Measurements from ENCODE around the gene BCR. TPM values are rescaled to one million over a fixed set of nuclear protein-coding genes. Genes with fewer than 3 reads are reported as not detected.
A peak's percentile ranks its signal among the peaks of the same experiment; 100 is the strongest.

The BCR gene
- total and polyA plus RNA-seq, 2 of the 13 experiments (the other 11 are each of a cell fraction or from before 2014, with no cell fraction given) = 19.9 to 33.6 TPM

DNA sequence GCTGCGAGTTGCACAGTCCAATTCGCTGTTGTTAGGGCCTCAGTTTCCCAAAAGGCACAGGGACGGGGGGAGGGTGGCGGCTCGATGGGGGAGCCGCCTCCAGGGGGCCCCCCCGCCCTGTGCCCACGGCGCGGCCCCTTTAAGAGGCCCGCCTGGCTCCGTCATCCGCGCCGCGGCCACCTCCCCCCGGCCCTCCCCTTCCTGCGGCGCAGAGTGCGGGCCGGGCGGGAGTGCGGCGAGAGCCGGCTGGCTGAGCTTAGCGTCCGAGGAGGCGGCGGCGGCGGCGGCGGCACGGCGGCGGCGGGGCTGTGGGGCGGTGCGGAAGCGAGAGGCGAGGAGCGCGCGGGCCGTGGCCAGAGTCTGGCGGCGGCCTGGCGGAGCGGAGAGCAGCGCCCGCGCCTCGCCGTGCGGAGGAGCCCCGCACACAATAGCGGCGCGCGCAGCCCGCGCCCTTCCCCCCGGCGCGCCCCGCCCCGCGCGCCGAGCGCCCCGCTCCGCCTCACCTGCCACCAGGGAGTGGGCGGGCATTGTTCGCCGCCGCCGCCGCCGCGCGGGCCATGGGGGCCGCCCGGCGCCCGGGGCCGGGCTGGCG lies at the start of gene BCR (continued):
- TF ChIP-seq, protein P1, sequence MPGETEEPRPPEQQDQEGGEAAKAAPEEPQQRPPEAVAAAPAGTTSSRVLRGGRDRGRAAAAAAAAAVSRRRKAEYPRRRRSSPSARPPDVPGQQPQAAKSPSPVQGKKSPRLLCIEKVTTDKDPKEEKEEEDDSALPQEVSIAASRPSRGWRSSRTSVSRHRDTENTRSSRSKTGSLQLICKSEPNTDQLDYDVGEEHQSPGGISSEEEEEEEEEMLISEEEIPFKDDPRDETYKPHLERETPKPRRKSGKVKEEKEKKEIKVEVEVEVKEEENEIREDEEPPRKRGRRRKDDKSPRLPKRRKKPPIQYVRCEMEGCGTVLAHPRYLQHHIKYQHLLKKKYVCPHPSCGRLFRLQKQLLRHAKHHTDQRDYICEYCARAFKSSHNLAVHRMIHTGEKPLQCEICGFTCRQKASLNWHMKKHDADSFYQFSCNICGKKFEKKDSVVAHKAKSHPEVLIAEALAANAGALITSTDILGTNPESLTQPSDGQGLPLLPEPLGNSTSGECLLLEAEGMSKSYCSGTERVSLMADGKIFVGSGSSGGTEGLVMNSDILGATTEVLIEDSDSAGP (CRISPR knock-in tag; IDR thresholded peaks at IDR 0.05; ENCODE audit: borderline replicate concordance) = peak; percentile 99
- TF ChIP-seq MXI1 (IDR thresholded peaks at IDR 0.05; ENCODE audit: borderline replicate concordance, low read depth, low read length) (peak; percentile 12; the same call in 1 of the 3 replicates), ZNF350 (CRISPR knock-in tag; IDR thresholded peaks at IDR 0.05; ENCODE audit: borderline replicate concordance, low read depth) (no peak), CBX2 (IDR thresholded peaks at IDR 0.05; ENCODE audit: low read depth, low read length) (no peak), CBX2 (CRISPR knock-in tag; IDR thresholded peaks at IDR 0.05; ENCODE audit: low read depth) (no peak), NAIF1 (CRISPR knock-in tag; IDR thresholded peaks at IDR 0.05; ENCODE audit: borderline replicate concordance) (no peak), YEATS4 (CRISPR knock-in tag; IDR thresholded peaks at IDR 0.05; ENCODE audit: borderline replicate concordance) (peak; percentile 43), SRSF4 (IDR thresholded peaks at IDR 0.05; ENCODE audit: low read depth, low read length, poor library complexity, severe bottlenecking) (no peak), EEA1 (CRISPR knock-in tag; IDR thresholded peaks at IDR 0.05; ENCODE audit: borderline replicate concordance) (no peak), ZNF674 (CRISPR knock-in tag; IDR thresholded peaks at IDR 0.05; ENCODE audit: low read depth) (no peak), ZNF737 (CRISPR knock-in tag; IDR thresholded peaks at IDR 0.05; ENCODE audit: borderline replicate concordance) (no peak), ARNT2 (CRISPR knock-in tag; IDR thresholded peaks at IDR 0.05; ENCODE audit: low read depth) (peak; percentile 26; the same call in 1 of the 2 replicates), RXRA (CRISPR knock-in tag; IDR thresholded peaks at IDR 0.05) (no peak), ZNF484 (CRISPR knock-in tag; IDR thresholded peaks at IDR 0.05; ENCODE audit: borderline replicate concordance, low read depth) (no peak)
- TF ChIP-seq, protein P2, sequence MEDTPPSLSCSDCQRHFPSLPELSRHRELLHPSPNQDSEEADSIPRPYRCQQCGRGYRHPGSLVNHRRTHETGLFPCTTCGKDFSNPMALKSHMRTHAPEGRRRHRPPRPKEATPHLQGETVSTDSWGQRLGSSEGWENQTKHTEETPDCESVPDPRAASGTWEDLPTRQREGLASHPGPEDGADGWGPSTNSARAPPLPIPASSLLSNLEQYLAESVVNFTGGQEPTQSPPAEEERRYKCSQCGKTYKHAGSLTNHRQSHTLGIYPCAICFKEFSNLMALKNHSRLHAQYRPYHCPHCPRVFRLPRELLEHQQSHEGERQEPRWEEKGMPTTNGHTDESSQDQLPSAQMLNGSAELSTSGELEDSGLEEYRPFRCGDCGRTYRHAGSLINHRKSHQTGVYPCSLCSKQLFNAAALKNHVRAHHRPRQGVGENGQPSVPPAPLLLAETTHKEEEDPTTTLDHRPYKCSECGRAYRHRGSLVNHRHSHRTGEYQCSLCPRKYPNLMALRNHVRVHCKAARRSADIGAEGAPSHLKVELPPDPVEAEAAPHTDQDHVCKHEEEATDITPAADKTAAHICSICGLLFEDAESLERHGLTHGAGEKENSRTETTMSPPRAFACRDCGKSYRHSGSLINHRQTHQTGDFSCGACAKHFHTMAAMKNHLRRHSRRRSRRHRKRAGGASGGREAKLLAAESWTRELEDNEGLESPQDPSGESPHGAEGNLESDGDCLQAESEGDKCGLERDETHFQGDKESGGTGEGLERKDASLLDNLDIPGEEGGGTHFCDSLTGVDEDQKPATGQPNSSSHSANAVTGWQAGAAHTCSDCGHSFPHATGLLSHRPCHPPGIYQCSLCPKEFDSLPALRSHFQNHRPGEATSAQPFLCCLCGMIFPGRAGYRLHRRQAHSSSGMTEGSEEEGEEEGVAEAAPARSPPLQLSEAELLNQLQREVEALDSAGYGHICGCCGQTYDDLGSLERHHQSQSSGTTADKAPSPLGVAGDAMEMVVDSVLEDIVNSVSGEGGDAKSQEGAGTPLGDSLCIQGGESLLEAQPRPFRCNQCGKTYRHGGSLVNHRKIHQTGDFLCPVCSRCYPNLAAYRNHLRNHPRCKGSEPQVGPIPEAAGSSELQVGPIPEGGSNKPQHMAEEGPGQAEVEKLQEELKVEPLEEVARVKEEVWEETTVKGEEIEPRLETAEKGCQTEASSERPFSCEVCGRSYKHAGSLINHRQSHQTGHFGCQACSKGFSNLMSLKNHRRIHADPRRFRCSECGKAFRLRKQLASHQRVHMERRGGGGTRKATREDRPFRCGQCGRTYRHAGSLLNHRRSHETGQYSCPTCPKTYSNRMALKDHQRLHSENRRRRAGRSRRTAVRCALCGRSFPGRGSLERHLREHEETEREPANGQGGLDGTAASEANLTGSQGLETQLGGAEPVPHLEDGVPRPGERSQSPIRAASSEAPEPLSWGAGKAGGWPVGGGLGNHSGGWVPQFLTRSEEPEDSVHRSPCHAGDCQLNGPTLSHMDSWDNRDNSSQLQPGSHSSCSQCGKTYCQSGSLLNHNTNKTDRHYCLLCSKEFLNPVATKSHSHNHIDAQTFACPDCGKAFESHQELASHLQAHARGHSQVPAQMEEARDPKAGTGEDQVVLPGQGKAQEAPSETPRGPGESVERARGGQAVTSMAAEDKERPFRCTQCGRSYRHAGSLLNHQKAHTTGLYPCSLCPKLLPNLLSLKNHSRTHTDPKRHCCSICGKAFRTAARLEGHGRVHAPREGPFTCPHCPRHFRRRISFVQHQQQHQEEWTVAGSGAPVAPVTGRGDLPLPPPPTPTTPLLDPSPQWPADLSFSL (CRISPR knock-in tag; IDR thresholded peaks at IDR 0.05) = no peak
- TF ChIP-seq, protein P3, sequence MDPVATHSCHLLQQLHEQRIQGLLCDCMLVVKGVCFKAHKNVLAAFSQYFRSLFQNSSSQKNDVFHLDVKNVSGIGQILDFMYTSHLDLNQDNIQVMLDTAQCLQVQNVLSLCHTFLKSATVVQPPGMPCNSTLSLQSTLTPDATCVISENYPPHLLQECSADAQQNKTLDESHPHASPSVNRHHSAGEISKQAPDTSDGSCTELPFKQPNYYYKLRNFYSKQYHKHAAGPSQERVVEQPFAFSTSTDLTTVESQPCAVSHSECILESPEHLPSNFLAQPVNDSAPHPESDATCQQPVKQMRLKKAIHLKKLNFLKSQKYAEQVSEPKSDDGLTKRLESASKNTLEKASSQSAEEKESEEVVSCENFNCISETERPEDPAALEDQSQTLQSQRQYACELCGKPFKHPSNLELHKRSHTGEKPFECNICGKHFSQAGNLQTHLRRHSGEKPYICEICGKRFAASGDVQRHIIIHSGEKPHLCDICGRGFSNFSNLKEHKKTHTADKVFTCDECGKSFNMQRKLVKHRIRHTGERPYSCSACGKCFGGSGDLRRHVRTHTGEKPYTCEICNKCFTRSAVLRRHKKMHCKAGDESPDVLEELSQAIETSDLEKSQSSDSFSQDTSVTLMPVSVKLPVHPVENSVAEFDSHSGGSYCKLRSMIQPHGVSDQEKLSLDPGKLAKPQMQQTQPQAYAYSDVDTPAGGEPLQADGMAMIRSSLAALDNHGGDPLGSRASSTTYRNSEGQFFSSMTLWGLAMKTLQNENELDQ (CRISPR knock-in tag; IDR thresholded peaks at IDR 0.05; ENCODE audit: borderline replicate concordance) = no peak
- TF ChIP-seq, protein P4, sequence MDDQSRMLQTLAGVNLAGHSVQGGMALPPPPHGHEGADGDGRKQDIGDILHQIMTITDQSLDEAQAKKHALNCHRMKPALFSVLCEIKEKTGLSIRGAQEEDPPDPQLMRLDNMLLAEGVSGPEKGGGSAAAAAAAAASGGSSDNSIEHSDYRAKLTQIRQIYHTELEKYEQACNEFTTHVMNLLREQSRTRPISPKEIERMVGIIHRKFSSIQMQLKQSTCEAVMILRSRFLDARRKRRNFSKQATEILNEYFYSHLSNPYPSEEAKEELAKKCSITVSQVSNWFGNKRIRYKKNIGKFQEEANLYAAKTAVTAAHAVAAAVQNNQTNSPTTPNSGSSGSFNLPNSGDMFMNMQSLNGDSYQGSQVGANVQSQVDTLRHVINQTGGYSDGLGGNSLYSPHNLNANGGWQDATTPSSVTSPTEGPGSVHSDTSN (CRISPR knock-in tag; IDR thresholded peaks at IDR 0.05; ENCODE audit: borderline replicate concordance) = no peak
